Progenitor cell of endocrine pancreas (in vitro differentiated cells): ENCODE data around the gene GGNBP2. TPM values are rescaled to one million over a fixed set of nuclear protein-coding genes. Genes with fewer than 3 reads are reported as not detected.

Experiments used
- DNase-seq: peaks from one replicate; pipeline ENCODE4 v3.0.0; 2021; ENCODE audit warnings: low spot score; ENCODE audit not compliant: unreplicated experiment
- H3K27ac Mint-ChIP-seq: 2 replicates; pipeline ENCODE4 v1.8.0; 2021; ENCODE audit warnings: mild to moderate bottlenecking, moderate library complexity, mixed read lengths
- H3K27me3 Mint-ChIP-seq: 2 replicates; pipeline ENCODE4 v1.8.0; 2021; ENCODE audit warnings: mixed read lengths
- H3K36me3 Mint-ChIP-seq: 2 replicates; pipeline ENCODE4 v1.8.0; 2022; ENCODE audit warnings: mixed read lengths; ENCODE audit not compliant: insufficient read depth
- H3K4me1 Mint-ChIP-seq: 2 replicates; pipeline ENCODE4 v1.8.0; 2021; ENCODE audit warnings: low read depth, mixed read lengths
- H3K4me3 Mint-ChIP-seq: 2 replicates; pipeline ENCODE4 v1.8.0; 2021; ENCODE audit warnings: low read depth, mild to moderate bottlenecking, moderate library complexity, mixed read lengths
- H3K9me3 Mint-ChIP-seq: 2 replicates; pipeline ENCODE4 v1.8.0; 2021; ENCODE audit warnings: low read depth, mixed read lengths
- total RNA-seq: library from RNA; stranded (reverse); gene quantifications from 2 replicates; pipeline ENCODE4 v1.2.1, GENCODE V29; 2021
- TF ChIP-seq, protein P1 (sequence below): fragments of 200-600 bp; sonication (generic); IDR thresholded peaks from one replicate; pipeline ENCODE4 v1.5.0; 2021; ENCODE audit warnings: antibody characterized with exemption, mild to moderate bottlenecking; ENCODE audit not compliant: unreplicated experiment

The GGNBP2 gene
- total RNA-seq, 1 donor from 2014 or later = 74.2 TPM

- no peak overlapping the region for H3K4me3 Mint-ChIP-seq
- TF ChIP-seq, protein P1, sequence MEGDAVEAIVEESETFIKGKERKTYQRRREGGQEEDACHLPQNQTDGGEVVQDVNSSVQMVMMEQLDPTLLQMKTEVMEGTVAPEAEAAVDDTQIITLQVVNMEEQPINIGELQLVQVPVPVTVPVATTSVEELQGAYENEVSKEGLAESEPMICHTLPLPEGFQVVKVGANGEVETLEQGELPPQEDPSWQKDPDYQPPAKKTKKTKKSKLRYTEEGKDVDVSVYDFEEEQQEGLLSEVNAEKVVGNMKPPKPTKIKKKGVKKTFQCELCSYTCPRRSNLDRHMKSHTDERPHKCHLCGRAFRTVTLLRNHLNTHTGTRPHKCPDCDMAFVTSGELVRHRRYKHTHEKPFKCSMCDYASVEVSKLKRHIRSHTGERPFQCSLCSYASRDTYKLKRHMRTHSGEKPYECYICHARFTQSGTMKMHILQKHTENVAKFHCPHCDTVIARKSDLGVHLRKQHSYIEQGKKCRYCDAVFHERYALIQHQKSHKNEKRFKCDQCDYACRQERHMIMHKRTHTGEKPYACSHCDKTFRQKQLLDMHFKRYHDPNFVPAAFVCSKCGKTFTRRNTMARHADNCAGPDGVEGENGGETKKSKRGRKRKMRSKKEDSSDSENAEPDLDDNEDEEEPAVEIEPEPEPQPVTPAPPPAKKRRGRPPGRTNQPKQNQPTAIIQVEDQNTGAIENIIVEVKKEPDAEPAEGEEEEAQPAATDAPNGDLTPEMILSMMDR = peak; percentile 98
- no peak overlapping the region for H3K27ac Mint-ChIP-seq
- no peaks in the 10 kb centered on the region for H3K9me3 Mint-ChIP-seq
- H3K4me1 Mint-ChIP-seq = no peaks in the 10 kb centered on the region
- H3K36me3 Mint-ChIP-seq = no peaks in the 10 kb centered on the region
- DNase-seq = peak; percentile 88
- H3K27me3 Mint-ChIP-seq = peaks cover 37% of the 10 kb centered on the region
These were observed 84.6 kb downstream of the GGNBP2 start for GRCh38 chr17:36629252-36629847.

- TF ChIP-seq, protein P1 = no peak
- Mint-ChIP-seq H3K36me3 (no peaks in the 10 kb centered on the region), H3K4me3 (no peak overlapping the region), H3K4me1 (no peaks in the 10 kb centered on the region), H3K27ac (no peak overlapping the region), H3K27me3 (peaks cover 44% of the 10 kb centered on the region), H3K9me3 (no peaks in the 10 kb centered on the region)
- DNase-seq = no peak
These were observed 85.3 kb downstream of the GGNBP2 start for GRCh38 chr17:36629970-36630502.

DNA sequence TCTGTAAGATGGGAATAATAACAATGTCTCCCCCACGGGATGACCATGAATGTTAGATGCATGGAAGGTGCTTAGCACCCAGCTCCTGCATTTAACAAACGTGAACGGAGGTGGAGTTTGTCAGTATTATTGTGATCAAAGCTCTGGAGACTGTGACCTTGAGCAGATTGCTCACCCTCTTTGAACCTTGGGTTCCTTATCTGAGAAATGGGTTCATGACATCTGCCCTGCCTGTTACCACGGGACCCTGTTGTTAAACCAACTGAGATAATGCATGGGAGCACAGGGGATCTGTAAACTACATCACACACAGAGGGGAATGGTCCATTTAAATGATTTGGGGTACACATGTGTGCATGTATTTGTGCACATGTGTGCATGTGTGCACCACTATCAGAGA, 86.3 kb downstream of the GGNBP2 start:
- Mint-ChIP-seq H3K36me3 (no peaks in the 10 kb centered on the region), H3K9me3 (no peaks in the 10 kb centered on the region), H3K4me1 (no peaks in the 10 kb centered on the region), H3K27me3 (peaks cover 49% of the 10 kb centered on the region), H3K27ac (no peak overlapping the region), H3K4me3 (no peak overlapping the region)
- TF ChIP-seq, protein P1 = no peak
- no peak for DNase-seq

DNA sequence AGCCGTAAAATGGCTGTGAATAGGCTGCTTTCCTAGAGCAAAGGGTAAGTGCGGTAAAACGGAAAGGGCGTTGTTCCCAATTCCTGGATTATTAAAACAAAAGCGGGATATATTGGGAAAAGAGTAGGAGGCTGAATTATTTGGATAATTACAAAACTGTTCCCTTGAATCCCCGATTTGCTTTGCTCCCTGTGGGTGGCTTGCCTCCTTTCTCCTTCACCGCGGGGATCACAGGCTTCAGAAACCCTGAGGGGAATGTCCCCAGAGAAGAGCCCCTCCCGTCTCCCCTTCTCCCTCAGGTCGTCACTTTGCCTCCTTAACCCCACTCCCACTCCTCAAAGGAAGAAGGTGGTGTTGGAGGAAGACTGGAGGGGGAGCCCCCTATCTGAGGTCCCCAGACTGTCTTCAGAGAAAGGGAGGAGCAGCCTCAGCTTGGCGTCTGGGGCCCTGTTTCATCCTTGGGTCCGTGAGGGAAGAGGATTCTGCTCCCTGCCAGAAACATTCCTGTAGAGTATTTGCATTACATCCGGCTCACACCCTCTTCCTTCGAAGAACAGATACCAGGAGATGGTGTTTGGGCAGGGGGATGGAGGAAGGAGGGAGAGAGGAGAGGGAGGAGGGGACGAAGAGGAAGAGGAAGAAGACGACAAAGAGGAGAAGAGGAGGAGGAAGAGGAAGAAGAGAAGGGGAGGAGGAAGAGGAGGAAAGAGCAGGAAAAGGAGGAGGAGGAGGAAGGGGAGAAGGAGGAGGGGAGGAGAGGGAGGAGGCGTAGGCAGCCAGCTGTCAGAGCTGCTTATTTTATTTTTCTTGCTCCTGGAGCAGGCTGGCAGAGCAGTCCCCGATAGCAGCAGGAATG, 88.4 kb downstream of the GGNBP2 start:
- TF ChIP-seq, protein P1 = no peak
- H3K4me1 Mint-ChIP-seq = no peaks in the 10 kb centered on the region
- DNase-seq = no peak
- H3K9me3 Mint-ChIP-seq = no peaks in the 10 kb centered on the region
- H3K27me3 Mint-ChIP-seq = peaks cover 64% of the 10 kb centered on the region
- no peaks in the 10 kb centered on the region for H3K36me3 Mint-ChIP-seq
- H3K27ac Mint-ChIP-seq = no peak overlapping the region
- H3K4me3 Mint-ChIP-seq = no peak overlapping the region

Other genes with a start within 250 kb of the GGNBP2 start
- not detected in 2 replicates for gene TBC1D3G, start 221.0 kb upstream of the GGNBP2 start, total RNA-seq
- not detected in 2 replicates for gene TBC1D3H, start 156.5 kb upstream of the GGNBP2 start, total RNA-seq
- gene ZNHIT3, start 58.2 kb upstream of the GGNBP2 start, total RNA-seq = 43.9 and 49.1 TPM in 2 replicates
- 77.7 and 82.2 TPM in 2 replicates for gene MYO19, start 10.1 kb upstream of the GGNBP2 start, total RNA-seq
- gene PIGW, start 9.9 kb upstream of the GGNBP2 start, total RNA-seq = 7.3 and 8.7 TPM in 2 replicates
- 12.0 and 15.7 TPM in 2 replicates for gene DHRS11, start 47.0 kb downstream of the GGNBP2 start, total RNA-seq
- gene MRM1, start 56.7 kb downstream of the GGNBP2 start, total RNA-seq = 6.6 and 7.1 TPM in 2 replicates